ENCODE measurements around the gene EIF4E3. TPM values are rescaled to one million over a fixed set of nuclear protein-coding genes. Genes with fewer than 3 reads are reported as not detected.

Gene EIF4E3
- total RNA-seq, 1 experiment from 2014 or later, result not detected

Other genes starting within 250 kb of the EIF4E3 start
- 1.1 and 9.7 TPM in 2 replicates for gene FOXP1, start 141.7 kb downstream of the EIF4E3 start, total RNA-seq (2014; rRNA removed; shearing (Covaris generic))
- gene GPR27, start 28.5 kb upstream of the EIF4E3 start, total RNA-seq (2014; rRNA removed; shearing (Covaris generic)), result 0.31 TPM in 1 of 2 replicates, not detected in the other
- not detected in 2 replicates for gene PROK2, start 59.7 kb upstream of the EIF4E3 start, total RNA-seq (2014; rRNA removed; shearing (Covaris generic))